ENCODE measurements around the gene FAF1.

DNA sequence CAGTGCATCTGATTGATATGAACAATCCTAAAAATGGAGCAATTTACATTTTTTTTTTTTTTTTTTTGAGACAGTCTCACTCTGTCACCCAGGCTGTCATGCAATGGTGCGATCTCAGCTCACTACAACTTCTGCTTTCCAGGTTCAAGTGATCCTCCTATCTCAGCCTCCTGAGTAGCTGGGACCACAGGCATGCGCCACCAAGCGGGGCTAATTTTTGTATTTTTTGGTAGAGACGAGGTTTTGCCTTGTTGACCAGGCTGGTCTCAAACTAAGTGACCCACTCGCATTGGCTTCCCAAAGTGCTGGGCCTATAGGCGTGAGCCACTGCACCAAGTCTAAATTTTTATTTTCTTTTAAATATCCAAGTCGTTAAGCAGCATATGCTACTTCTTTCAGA, 109.0 kb downstream of the FAF1 start:
- TF ChIP-seq GATA2 (IDR thresholded peaks at IDR 0.05; ENCODE audit: low read depth, low read length): no peak
- TF ChIP-seq GATA3 (IDR thresholded peaks at IDR 0.05; ENCODE audit: low read depth, low read length): no peak

Data from SH-SY5Y (cell line).